Ascending aorta (tissue), 2 donors: Measurements from ENCODE around the gene ASGR1. TPM values are rescaled to one million over a fixed set of nuclear protein-coding genes. Genes with fewer than 3 reads are reported as not detected.

Source experiments
- DNase-seq, 2 donors: peaks; one replicate each; pipeline ENCODE4 v3.0.0-alpha.2; 2019; ENCODE audit warnings: low spot score in 2 of 2
- H3K27ac ChIP-seq, 2 donors: fragments of 200-600 bp; sonication (generic); one replicate each; pipeline ENCODE4 v1.5.1; 2016 to 2017; ENCODE audit warnings: mild to moderate bottlenecking in 1 of 2
- H3K27me3 ChIP-seq: fragments of 200-600 bp; sonication (generic); one replicate; pipeline ENCODE4 v1.5.1; 2017
- H3K36me3 ChIP-seq, 2 donors: fragments of 200-600 bp; sonication (generic); one replicate each; pipeline ENCODE4 v1.5.1; 2016
- H3K4me1 ChIP-seq, 2 donors: fragments of 200-600 bp; sonication (generic); one replicate each; pipeline ENCODE4 v1.5.1; 2016 to 2017; ENCODE audit warnings: mild to moderate bottlenecking in 1 of 2
- H3K4me3 ChIP-seq, 2 donors: fragments of 200-600 bp; sonication (generic); one replicate each; pipeline ENCODE4 v1.5.1; 2016 to 2017; ENCODE audit warnings: mild to moderate bottlenecking in 1 of 2
- H3K9me3 ChIP-seq, 2 donors: fragments of 200-600 bp; sonication (generic); one replicate each; pipeline ENCODE4 v1.5.1; 2016
- intact Hi-C: fragments of 100-400 bp; cut with DNase I; formaldehyde crosslinking; loops from one replicate; pipeline ENCODE4 v1.15.1; 2023
- total RNA-seq: library from RNA; depleted of rRNA; stranded (reverse); fragments of >200 nt; gene quantifications from one replicate; pipeline ENCODE4 v1.1.0, GENCODE V29; 2016
- TF ChIP-seq, protein P1 (sequence below), 3 experiments: fragments of 200-600 bp in 2 of 3; fragments of 450-650 bp in 1 of 3; sonication (generic) in 2 of 3; IDR thresholded peaks; one replicate each; pipeline ENCODE4 v1.5.1; 2016 to 2019; ENCODE audit warnings: antibody characterized with exemption in 3 of 3, mild to moderate bottlenecking in 1 of 3, moderate library complexity in 1 of 3

ASGR1 gene
- total RNA-seq, 1 donor from 2014 or later, result 3.9 TPM

DNA sequence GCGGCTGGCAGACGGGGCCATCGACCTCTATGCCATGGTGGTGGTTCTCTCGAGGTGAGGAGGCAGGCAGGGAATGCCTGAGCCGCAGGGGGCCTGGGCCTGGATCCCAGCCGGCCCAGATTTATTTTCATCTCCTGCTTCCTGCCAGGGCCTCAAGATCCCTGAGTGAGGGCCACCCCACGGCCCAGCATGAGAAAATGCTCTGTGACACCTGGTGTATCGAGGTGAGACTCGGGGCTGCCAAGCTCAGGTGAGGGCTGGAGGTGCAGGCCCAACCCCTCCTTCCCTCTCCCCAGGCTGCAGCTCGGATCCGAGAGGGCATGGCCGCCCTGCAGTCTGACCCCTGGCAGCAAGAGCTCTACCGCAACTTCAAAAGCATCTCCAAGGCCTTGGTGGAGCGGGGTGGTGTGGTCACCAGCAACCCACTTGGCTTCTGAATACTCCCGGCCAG, 45.5 kb upstream of the ASGR1 start:
- H3K36me3 ChIP-seq, result peaks cover 76 to 77% of the 10 kb centered on the region in 2 donors
- TF ChIP-seq, protein P1, sequence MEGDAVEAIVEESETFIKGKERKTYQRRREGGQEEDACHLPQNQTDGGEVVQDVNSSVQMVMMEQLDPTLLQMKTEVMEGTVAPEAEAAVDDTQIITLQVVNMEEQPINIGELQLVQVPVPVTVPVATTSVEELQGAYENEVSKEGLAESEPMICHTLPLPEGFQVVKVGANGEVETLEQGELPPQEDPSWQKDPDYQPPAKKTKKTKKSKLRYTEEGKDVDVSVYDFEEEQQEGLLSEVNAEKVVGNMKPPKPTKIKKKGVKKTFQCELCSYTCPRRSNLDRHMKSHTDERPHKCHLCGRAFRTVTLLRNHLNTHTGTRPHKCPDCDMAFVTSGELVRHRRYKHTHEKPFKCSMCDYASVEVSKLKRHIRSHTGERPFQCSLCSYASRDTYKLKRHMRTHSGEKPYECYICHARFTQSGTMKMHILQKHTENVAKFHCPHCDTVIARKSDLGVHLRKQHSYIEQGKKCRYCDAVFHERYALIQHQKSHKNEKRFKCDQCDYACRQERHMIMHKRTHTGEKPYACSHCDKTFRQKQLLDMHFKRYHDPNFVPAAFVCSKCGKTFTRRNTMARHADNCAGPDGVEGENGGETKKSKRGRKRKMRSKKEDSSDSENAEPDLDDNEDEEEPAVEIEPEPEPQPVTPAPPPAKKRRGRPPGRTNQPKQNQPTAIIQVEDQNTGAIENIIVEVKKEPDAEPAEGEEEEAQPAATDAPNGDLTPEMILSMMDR (IDR thresholded peaks at IDR 0.05), result no peak
- no peaks in the 10 kb centered on the region for H3K27me3 ChIP-seq
- no peak overlapping the region for H3K4me3 ChIP-seq
- intact Hi-C loops, result no loop called here
- no peaks in the 10 kb centered on the region for H3K9me3 ChIP-seq
- DNase-seq, result no peak
- peaks cover 2 to 13% of the 10 kb centered on the region in 2 donors for H3K4me1 ChIP-seq
- no peak overlapping the region for H3K27ac ChIP-seq

- DNase-seq, result no peak
- no peaks in the 10 kb centered on the region for H3K9me3 ChIP-seq
- TF ChIP-seq, protein P1 (IDR thresholded peaks at IDR 0.05), result no peak
- H3K4me3 ChIP-seq, result no peak overlapping the region
- peaks cover 70 to 71% of the 10 kb centered on the region in 2 donors for H3K36me3 ChIP-seq
- H3K4me1 ChIP-seq, result peaks cover 2 to 16% of the 10 kb centered on the region in 2 donors
- intact Hi-C loops, result no loop called here
- no peaks in the 10 kb centered on the region for H3K27me3 ChIP-seq
- no peak overlapping the region for H3K27ac ChIP-seq
Observed at GRCh38 chr17:7224110-7224509, 44.9 kb upstream of the ASGR1 start.

GRCh38 chr17:7223375-7223774, 44.2 kb upstream of the ASGR1 start:
- Histone ChIP-seq H3K36me3 (peaks cover 64% of the 10 kb centered on the region in 2 donors), H3K27ac (no peak overlapping the region), H3K27me3 (no peaks in the 10 kb centered on the region), H3K9me3 (no peaks in the 10 kb centered on the region), H3K4me1 (peaks cover 2 to 21% of the 10 kb centered on the region in 2 donors), H3K4me3 (no peak overlapping the region)
- DNase-seq, result no peak
- TF ChIP-seq, protein P1 (IDR thresholded peaks at IDR 0.05), result no peak
- intact Hi-C loops, result no loop called here

DNA sequence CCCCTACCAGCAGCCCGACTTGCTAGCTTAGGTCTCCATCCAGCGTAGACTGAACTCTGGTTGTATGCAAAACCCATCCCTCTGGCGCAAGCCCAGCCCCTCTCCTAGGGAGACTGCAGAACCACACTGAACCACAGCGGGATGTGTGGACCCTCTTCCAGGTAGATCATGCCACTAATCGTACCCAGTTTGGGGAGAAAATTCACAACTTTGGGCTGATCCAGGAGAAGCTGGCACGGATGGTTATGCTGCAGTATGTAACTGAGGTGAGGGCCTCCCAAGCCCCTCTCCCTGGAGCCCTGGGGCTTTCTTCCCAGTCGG, 43.8 kb upstream of the ASGR1 start:
- no peak overlapping the region for H3K4me3 ChIP-seq
- H3K4me1 ChIP-seq, result peaks cover 4 to 25% of the 10 kb centered on the region in 2 donors
- DNase-seq, result no peak
- no peak overlapping the region for H3K27ac ChIP-seq
- TF ChIP-seq, protein P1 (IDR thresholded peaks at IDR 0.05), result no peak
- H3K36me3 ChIP-seq, result peaks cover 59 to 60% of the 10 kb centered on the region in 2 donors
- H3K27me3 ChIP-seq, result no peaks in the 10 kb centered on the region
- H3K9me3 ChIP-seq, result no peaks in the 10 kb centered on the region
- intact Hi-C loops, result no loop called here

DNA sequence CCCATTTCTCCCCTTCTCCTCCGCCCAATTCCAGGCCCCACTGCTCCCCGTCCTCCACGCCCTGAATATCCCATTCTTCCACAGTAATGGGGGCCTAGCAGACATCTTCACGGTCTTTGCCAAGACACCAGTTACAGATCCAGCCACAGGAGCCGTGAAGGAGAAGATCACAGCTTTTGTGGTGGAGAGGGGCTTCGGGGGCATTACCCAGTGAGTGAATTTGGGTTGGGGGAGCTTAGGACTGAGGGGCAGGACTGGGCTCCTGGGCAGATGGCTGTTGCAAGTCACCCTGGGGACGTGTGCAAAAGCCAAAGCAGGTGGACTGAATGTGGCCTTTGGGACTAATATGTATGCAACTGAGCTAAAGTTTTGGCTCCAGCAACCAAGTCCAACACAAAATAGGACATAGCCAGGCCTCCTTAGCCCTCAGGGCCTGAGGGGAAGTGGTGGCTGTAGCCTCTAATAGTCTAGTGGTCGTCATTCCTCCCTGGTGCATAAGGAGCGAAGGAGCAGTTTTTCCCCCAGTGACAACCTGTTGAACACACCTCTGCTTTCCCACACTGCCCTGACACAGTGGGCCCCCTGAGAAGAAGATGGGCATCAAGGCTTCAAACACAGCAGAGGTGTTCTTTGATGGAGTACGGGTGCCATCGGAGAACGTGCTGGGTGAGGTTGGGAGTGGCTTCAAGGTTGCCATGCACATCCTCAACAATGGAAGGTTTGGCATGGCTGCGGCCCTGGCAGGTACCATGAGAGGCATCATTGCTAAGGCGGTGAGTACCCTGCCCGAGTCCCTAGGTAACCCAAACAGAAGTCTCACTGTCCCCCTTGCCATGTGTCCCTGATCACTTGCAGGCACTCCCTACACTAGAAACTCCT, 43.2 kb upstream of the ASGR1 start:
- Histone ChIP-seq H3K4me1 (peaks cover 7 to 27% of the 10 kb centered on the region in 2 donors), H3K27ac (no peak overlapping the region), H3K4me3 (no peak overlapping the region), H3K27me3 (no peaks in the 10 kb centered on the region), H3K36me3 (peaks cover 54% of the 10 kb centered on the region in 2 donors), H3K9me3 (no peaks in the 10 kb centered on the region)
- TF ChIP-seq, protein P1 (IDR thresholded peaks at IDR 0.05), result no peak
- no peak for DNase-seq
- intact Hi-C loops, result no loop called here
